Ovary (tissue), 3 donors: Measurements from ENCODE around the gene DERA.
"Not testable (repeated sequence)": the region's sequence is repeated elsewhere in the genome, so short reads cannot be mapped to it uniquely, and the experiment has no call there.

Source experiments
- POLR2A ChIP-seq: fragments of 450-650 bp; IDR thresholded peaks from one replicate; pipeline ENCODE4 v1.6.1; 2017; ENCODE audit warnings: antibody characterized with exemption, mild to moderate bottlenecking, moderate library complexity
- TF ChIP-seq, protein P1 (sequence below), 3 donors: fragments of 450-650 bp in 2 of 3; fragments of 200-600 bp in 1 of 3; IDR thresholded peaks; one replicate each; pipeline versions ENCODE4 v1.5.1 to v1.8.0; 2016 to 2022; ENCODE audit warnings: antibody characterized with exemption in 3 of 3, mild to moderate bottlenecking in 1 of 3
- donor health status: DM: no; HTN: no; CAD: no.

DNA sequence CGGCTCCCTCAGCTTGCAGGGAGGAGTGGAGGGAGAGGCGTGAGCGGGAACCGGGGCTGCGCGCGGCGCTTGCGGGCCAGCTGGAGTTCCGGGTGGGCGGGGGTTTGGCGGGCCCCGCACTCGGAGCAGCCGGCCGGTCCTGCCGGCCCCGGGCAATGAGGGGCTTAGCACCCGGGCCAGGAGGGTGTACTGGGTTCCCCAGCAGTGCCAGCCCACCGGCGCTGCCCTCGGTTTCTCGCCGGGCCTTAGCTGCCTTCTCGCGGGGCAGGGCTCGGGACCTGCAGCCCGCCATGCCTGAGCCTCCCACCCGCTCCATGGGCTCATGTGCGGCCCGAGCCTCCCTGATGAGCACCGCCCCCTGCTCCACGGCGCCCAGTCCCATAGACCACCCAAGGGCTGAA, 146.2 kb downstream of the DERA start:
- TF ChIP-seq, protein P1, sequence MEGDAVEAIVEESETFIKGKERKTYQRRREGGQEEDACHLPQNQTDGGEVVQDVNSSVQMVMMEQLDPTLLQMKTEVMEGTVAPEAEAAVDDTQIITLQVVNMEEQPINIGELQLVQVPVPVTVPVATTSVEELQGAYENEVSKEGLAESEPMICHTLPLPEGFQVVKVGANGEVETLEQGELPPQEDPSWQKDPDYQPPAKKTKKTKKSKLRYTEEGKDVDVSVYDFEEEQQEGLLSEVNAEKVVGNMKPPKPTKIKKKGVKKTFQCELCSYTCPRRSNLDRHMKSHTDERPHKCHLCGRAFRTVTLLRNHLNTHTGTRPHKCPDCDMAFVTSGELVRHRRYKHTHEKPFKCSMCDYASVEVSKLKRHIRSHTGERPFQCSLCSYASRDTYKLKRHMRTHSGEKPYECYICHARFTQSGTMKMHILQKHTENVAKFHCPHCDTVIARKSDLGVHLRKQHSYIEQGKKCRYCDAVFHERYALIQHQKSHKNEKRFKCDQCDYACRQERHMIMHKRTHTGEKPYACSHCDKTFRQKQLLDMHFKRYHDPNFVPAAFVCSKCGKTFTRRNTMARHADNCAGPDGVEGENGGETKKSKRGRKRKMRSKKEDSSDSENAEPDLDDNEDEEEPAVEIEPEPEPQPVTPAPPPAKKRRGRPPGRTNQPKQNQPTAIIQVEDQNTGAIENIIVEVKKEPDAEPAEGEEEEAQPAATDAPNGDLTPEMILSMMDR (IDR thresholded peaks at IDR 0.05): not testable (repeated sequence)
- not testable (repeated sequence) for TF ChIP-seq POLR2A
